ENCODE data around the gene CDH13.

The CDH13 gene

DNA sequence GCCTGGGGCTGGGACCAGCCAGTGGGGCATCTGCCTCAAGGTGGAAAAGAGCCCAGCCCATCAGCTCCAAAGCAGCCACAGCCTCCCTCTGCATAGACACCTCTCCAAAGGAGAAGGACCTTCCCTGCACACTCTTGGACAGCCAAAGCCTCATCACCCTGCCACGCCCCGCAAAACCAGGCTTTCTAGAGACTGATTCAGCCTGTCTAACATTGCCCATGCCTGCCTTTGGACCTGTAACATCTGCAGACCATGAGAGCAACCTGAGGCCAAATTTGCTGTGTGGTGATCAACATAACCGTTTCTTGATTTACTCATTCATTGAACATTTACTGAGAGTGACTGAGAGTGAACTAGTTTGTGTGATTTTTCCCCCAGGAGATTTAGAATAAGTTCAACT lies 961.3 kb downstream of the CDH13 start:
- Histone ChIP-seq H3K27me3 (ENCODE audit: control insufficient read depth in 5 of 5, insufficient read depth in 4 of 5, low read length in 5 of 5) (peaks cover 0 to 3% (median 0%) of the 10 kb centered on the region in 5 donors), H3K4me3 (ENCODE audit: low read depth in 1 of 5, low read length in 5 of 5) (no peak overlapping the region), H3K9ac (ENCODE audit: low read length in 5 of 5) (no peak overlapping the region)

DNA sequence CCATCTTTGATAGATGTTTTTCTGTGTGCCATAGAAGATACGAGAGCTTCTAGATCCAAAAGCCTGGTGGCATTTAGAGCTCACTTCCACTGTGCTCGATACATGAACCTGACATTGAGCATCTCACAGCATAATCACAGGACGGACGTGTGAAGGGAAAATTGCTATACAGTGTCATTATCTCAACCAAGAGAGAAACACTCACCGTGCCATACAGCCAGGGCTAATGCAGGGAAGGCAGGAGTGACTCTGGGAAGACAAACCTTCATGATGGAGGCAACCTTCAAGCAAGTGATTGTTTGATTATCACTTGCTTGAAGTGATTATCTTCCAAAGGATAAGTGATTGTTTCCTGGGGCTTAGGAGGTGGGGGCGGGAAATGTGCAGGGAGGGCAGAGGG lies 962.8 kb downstream of the CDH13 start:
- no peaks in the 10 kb centered on the region for H3K36me3 ChIP-seq (ENCODE audit: control insufficient read depth in 5 of 5, insufficient read depth in 5 of 5, low read length in 5 of 5)
- no peak overlapping the region for H3K27ac ChIP-seq (ENCODE audit: low read depth, low read length)
- H3K4me3 ChIP-seq (ENCODE audit: low read depth in 1 of 5, low read length in 5 of 5), result no peak overlapping the region
- H3K9ac ChIP-seq (ENCODE audit: low read length in 5 of 5), result no peak overlapping the region
- H3K4me1 ChIP-seq (ENCODE audit: control insufficient read depth in 5 of 5, insufficient read depth in 5 of 5, low read length in 5 of 5), result no peaks in the 10 kb centered on the region
- peaks cover 0 to 6% (median 0%) of the 10 kb centered on the region in 5 donors for H3K27me3 ChIP-seq (ENCODE audit: control insufficient read depth in 5 of 5, insufficient read depth in 4 of 5, low read length in 5 of 5)
- no peaks in the 10 kb centered on the region for H3K9me3 ChIP-seq (ENCODE audit: control insufficient read depth in 5 of 5, low read length in 5 of 5)

More for the DNA sequence above, 961.3 kb downstream of the CDH13 start:
- no peaks in the 10 kb centered on the region for H3K9me3 ChIP-seq (ENCODE audit: control insufficient read depth in 5 of 5, low read length in 5 of 5)
- no peak overlapping the region for H3K27ac ChIP-seq (ENCODE audit: low read depth, low read length)
- no peaks in the 10 kb centered on the region for H3K4me1 ChIP-seq (ENCODE audit: control insufficient read depth in 5 of 5, insufficient read depth in 5 of 5, low read length in 5 of 5)
- H3K36me3 ChIP-seq (ENCODE audit: control insufficient read depth in 5 of 5, insufficient read depth in 5 of 5, low read length in 5 of 5), result no peaks in the 10 kb centered on the region

DNA sequence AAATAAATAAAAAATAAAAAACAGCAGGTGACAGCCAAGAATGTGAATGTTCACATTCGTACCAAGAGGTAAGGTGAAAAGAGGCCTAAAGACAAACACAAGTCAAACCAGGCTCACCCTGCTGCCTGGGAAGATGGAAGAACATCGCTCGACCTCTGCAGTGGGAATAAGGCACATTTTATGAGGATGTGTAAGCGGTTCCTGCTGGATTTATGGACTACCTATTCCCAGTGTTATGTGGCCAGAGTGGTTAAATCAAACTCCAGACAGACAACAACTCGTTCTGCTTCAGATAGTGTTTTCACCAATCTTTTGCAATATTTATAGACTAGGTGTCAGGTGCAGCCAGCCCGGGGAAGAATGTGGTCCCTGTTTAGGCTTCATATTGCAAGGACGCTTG lies 966.0 kb downstream of the CDH13 start:
- no peak overlapping the region for H3K4me3 ChIP-seq (ENCODE audit: low read depth in 1 of 5, low read length in 5 of 5)
- no peaks in the 10 kb centered on the region for H3K9me3 ChIP-seq (ENCODE audit: control insufficient read depth in 5 of 5, low read length in 5 of 5)
- no peak overlapping the region for H3K9ac ChIP-seq (ENCODE audit: low read length in 5 of 5)

DNA sequence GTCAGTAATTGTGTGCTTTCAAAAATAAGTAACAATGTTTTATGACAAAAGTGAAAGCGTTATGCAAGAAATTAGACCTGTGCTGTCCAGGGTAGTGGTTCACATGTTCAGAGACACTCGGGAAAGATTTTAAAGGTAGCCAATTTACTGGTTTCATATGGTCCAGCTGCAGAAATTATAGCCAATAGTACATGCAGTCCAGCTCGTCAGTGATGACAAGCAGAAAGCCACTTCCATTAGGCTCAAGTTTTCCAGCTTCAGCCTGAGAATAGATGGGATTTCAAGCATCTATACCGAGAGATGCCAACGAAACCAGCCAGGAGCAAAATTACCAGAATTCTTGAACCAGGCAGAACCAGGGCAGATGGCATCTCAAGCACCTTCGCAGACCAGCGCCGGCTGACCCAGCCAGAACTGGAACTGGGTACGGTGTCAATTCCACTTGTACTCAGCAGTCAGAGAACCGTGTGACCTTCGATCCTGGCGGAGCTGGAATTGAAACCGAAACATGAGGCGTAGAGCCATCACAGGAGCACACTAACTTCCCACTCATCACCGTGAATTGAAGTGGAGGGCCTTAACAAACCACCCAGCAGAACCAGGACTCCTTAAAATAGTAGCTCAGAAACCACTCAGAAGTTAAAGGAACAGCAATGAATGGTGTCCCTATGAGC lies 973.2 kb downstream of the CDH13 start:
- H3K36me3 ChIP-seq (ENCODE audit: control insufficient read depth in 5 of 5, insufficient read depth in 5 of 5, low read length in 5 of 5), result no peaks in the 10 kb centered on the region
- H3K27me3 ChIP-seq (ENCODE audit: control insufficient read depth in 5 of 5, insufficient read depth in 4 of 5, low read length in 5 of 5), result peaks cover 0 to 6% (median 0%) of the 10 kb centered on the region in 5 donors
- H3K9me3 ChIP-seq (ENCODE audit: control insufficient read depth in 5 of 5, low read length in 5 of 5), result peaks cover 0 to 3% (median 0%) of the 10 kb centered on the region in 5 donors

More for the DNA sequence above, 966.0 kb downstream of the CDH13 start:
- Histone ChIP-seq H3K27me3 (ENCODE audit: control insufficient read depth in 5 of 5, insufficient read depth in 4 of 5, low read length in 5 of 5) (peaks cover 0 to 12% (median 0%) of the 10 kb centered on the region in 5 donors), H3K36me3 (ENCODE audit: control insufficient read depth in 5 of 5, insufficient read depth in 5 of 5, low read length in 5 of 5) (no peaks in the 10 kb centered on the region), H3K27ac (ENCODE audit: low read depth, low read length) (no peak overlapping the region), H3K4me1 (ENCODE audit: control insufficient read depth in 5 of 5, insufficient read depth in 5 of 5, low read length in 5 of 5) (no peaks in the 10 kb centered on the region)

DNA sequence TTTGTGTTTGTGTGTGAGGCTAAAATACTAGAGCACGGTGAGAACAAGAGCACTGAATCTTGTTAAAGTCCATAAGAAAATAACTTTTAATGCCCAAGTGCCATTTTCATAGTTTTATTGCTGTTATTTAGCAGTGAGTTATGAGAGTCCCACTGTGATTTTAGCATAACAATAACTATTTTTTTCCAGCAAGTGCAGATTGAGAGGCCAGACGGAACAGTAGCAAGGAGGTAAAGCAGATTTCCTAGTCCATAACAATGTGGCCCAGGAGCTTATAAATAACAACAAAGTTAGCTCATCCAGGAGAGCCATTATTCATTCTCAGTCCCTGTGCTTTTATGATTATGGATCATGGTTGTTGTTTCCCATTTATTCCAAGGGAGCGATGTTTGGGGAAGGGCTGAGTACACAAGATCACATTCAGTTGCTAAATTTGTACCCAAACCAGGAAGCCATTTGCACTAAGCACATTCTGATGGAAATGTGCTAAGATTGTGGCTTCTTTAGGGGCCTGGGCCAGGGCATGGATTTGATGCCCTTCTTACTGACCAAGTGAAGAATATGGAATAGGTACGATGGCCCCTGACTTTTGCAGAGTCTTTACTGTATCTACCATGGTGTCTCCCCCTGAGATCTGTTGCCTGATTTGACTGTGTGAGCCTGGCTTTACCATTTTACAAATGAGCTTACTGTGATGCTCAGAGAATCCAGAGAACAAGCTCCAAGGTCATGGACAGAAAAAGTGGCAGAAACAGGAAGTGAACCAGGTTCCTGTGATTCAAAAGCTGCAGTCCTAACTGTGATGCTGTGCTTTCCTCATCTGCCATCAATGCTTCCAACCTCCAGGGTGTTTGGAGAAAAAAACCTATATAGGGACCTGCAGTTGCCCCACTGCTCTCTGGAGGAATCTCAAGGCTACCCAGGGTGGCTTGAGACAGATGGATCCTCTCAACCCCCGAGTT lies 976.3 kb downstream of the CDH13 start:
- Histone ChIP-seq H3K9ac (ENCODE audit: low read length in 5 of 5) (no peak overlapping the region), H3K27ac (ENCODE audit: low read depth, low read length) (no peak overlapping the region)

More for the DNA sequence above, 973.2 kb downstream of the CDH13 start:
- Histone ChIP-seq H3K4me1 (ENCODE audit: control insufficient read depth in 5 of 5, insufficient read depth in 5 of 5, low read length in 5 of 5) (no peaks in the 10 kb centered on the region), H3K9ac (ENCODE audit: low read length in 5 of 5) (no peak overlapping the region), H3K27ac (ENCODE audit: low read depth, low read length) (no peak overlapping the region), H3K4me3 (ENCODE audit: low read depth in 1 of 5, low read length in 5 of 5) (no peak overlapping the region)

DNA sequence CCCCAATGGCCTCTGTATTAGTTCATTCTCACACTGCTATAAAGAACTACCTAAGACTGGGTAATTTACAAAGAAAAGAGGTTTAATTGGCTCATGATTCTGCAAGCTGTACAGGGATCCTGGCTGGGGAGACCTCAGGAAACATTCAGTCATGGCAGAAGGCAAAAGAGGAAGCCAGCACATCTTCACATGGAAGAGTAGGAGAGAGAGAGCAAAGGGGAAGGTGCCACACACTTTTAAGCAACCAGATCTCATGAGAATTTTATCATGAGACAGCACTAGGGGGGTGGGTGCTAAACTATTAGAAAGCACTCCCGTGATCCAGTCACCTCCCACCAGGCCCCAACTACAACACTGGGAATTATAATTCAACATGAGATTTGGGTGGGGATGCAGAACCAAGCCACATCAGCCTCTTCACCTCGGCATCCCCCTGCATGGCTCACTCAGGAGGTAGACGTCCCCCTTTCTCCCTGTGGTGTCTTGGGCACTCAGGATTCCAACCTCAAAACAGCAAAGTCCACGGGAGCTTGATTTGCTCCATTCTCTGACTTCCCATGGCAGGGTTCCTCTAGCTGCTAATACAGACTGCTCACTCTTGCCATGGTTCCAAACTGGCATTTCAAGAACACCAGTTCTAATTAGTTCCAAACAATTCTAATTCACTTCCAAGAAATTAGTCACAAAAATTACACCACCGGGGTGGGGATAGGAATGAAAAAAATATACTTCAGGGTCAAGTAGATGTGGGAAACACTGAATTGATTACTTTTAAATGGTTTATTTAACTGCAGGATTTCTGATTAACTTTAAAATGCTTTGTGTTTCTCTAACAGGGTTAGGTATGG lies 977.2 kb downstream of the CDH13 start:
- no peaks in the 10 kb centered on the region for H3K4me1 ChIP-seq (ENCODE audit: control insufficient read depth in 5 of 5, insufficient read depth in 5 of 5, low read length in 5 of 5)
- H3K4me3 ChIP-seq (ENCODE audit: low read depth in 1 of 5, low read length in 5 of 5), result no peak overlapping the region
- no peak overlapping the region for H3K27ac ChIP-seq (ENCODE audit: low read depth, low read length)
- no peaks in the 10 kb centered on the region for H3K27me3 ChIP-seq (ENCODE audit: control insufficient read depth in 5 of 5, insufficient read depth in 4 of 5, low read length in 5 of 5)
- H3K9ac ChIP-seq (ENCODE audit: low read length in 5 of 5), result no peak overlapping the region
- no peaks in the 10 kb centered on the region for H3K9me3 ChIP-seq (ENCODE audit: control insufficient read depth in 5 of 5, low read length in 5 of 5)
- no peaks in the 10 kb centered on the region for H3K36me3 ChIP-seq (ENCODE audit: control insufficient read depth in 5 of 5, insufficient read depth in 5 of 5, low read length in 5 of 5)

More for the DNA sequence above, 976.3 kb downstream of the CDH13 start:
- H3K9me3 ChIP-seq (ENCODE audit: control insufficient read depth in 5 of 5, low read length in 5 of 5), result peaks cover 0 to 3% (median 0%) of the 10 kb centered on the region in 5 donors
- no peak overlapping the region for H3K4me3 ChIP-seq (ENCODE audit: low read depth in 1 of 5, low read length in 5 of 5)
- no peaks in the 10 kb centered on the region for H3K4me1 ChIP-seq (ENCODE audit: control insufficient read depth in 5 of 5, insufficient read depth in 5 of 5, low read length in 5 of 5)
- no peaks in the 10 kb centered on the region for H3K27me3 ChIP-seq (ENCODE audit: control insufficient read depth in 5 of 5, insufficient read depth in 4 of 5, low read length in 5 of 5)
- no peaks in the 10 kb centered on the region for H3K36me3 ChIP-seq (ENCODE audit: control insufficient read depth in 5 of 5, insufficient read depth in 5 of 5, low read length in 5 of 5)

DNA sequence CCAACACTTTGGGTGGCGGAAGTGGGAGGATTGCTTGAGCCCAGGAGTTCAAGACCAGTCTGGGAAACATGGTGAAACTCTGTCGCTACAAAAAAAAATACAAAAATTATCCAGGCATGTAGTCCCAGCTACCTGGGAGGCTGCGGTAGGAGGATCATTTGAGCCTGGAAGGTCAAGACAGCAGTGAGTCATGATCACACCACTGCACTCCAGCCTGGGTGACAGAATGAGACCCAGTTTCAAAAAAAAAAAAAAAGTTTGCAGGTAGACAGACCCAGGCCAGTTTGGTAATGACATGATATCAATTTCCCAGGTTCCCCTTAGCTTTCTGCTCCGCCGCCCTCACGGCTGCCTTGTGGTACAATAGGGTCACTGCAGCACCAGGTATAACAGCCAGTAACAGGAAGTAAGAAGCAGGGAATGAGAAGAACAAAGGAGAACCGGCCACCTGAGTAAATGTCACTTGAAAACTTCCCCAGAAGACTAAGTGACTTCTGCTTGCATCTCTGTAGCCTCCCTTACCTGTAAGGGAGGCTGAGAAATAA lies 979.8 kb downstream of the CDH13 start:
- Histone ChIP-seq H3K9me3 (ENCODE audit: control insufficient read depth in 5 of 5, low read length in 5 of 5) (peaks cover 0 to 2% (median 0%) of the 10 kb centered on the region in 5 donors), H3K27me3 (ENCODE audit: control insufficient read depth in 5 of 5, insufficient read depth in 4 of 5, low read length in 5 of 5) (no peaks in the 10 kb centered on the region)

DNA sequence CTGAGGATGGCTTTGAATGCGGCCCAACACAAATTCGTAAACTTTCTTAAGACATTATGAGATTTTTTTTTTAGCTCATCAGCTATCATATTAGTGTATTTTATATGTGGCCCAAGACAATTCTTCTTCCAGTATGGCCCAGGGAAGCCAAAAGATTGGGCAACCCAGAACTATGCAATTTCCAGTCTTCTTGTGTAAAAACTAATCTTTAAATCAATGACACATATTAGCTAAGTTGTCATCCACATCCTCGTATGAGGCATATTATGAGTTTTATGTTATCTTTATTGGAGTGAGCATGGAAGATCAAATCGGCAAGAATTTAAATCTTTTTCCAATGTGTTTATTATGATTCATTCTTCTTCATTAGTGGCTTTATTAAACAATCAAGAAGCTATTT lies 982.4 kb downstream of the CDH13 start:
- Histone ChIP-seq H3K4me1 (ENCODE audit: control insufficient read depth in 5 of 5, insufficient read depth in 5 of 5, low read length in 5 of 5) (no peaks in the 10 kb centered on the region), H3K4me3 (ENCODE audit: low read depth in 1 of 5, low read length in 5 of 5) (no peak overlapping the region), H3K27me3 (ENCODE audit: control insufficient read depth in 5 of 5, insufficient read depth in 4 of 5, low read length in 5 of 5) (no peaks in the 10 kb centered on the region), H3K36me3 (ENCODE audit: control insufficient read depth in 5 of 5, insufficient read depth in 5 of 5, low read length in 5 of 5) (no peaks in the 10 kb centered on the region), H3K9ac (ENCODE audit: low read length in 5 of 5) (no peak overlapping the region), H3K27ac (ENCODE audit: low read depth, low read length) (no peak overlapping the region), H3K9me3 (ENCODE audit: control insufficient read depth in 5 of 5, low read length in 5 of 5) (peaks cover 0 to 2% (median 0%) of the 10 kb centered on the region in 5 donors)

More for the DNA sequence above, 979.8 kb downstream of the CDH13 start:
- H3K4me1 ChIP-seq (ENCODE audit: control insufficient read depth in 5 of 5, insufficient read depth in 5 of 5, low read length in 5 of 5), result no peaks in the 10 kb centered on the region
- H3K9ac ChIP-seq (ENCODE audit: low read length in 5 of 5), result no peak overlapping the region
- no peak overlapping the region for H3K4me3 ChIP-seq (ENCODE audit: low read depth in 1 of 5, low read length in 5 of 5)
- no peak overlapping the region for H3K27ac ChIP-seq (ENCODE audit: low read depth, low read length)
- H3K36me3 ChIP-seq (ENCODE audit: control insufficient read depth in 5 of 5, insufficient read depth in 5 of 5, low read length in 5 of 5), result no peaks in the 10 kb centered on the region

DNA sequence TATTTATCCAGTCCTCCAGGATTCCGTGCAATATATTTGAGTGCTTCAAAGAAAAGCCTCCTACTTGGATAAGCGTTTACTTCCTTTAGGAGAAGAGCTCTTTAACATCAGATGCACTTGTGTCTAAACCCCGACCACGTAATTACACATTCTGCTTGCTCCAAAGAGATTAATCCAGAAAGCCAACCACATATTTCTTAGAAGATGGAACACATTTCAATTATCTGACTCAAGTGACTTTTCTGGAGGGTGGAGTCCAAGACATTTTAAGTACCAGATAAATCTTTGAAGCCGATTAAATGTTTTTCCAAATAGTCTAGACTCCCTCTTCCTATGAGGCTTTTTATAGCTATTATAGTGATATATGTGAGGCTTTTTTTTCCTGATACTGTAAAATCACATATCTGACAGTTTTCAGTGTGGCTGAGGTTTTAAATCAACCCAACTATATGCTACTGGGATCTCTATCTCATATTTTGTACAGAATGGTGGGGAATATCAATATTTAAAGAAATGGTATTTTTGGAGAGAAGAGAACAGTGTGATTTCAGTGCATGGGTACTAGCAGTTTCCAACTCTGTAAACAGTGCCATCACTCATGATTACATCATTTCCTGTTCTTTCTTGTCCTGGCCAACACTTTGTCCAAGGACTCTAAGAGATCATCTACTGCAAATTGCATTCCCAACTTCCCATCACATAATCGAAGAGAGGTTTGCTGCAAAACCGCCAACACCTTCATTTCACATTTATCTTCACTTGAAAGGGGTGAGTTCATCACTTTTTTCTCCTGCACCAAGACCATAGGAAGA lies 988.6 kb downstream of the CDH13 start:
- H3K9ac ChIP-seq (ENCODE audit: low read length in 5 of 5), result no peak overlapping the region
- H3K9me3 ChIP-seq (ENCODE audit: control insufficient read depth in 5 of 5, low read length in 5 of 5), result peaks cover 0 to 2% (median 0%) of the 10 kb centered on the region in 5 donors
- no peak overlapping the region for H3K27ac ChIP-seq (ENCODE audit: low read depth, low read length)
- no peaks in the 10 kb centered on the region for H3K4me1 ChIP-seq (ENCODE audit: control insufficient read depth in 5 of 5, insufficient read depth in 5 of 5, low read length in 5 of 5)
- H3K27me3 ChIP-seq (ENCODE audit: control insufficient read depth in 5 of 5, insufficient read depth in 4 of 5, low read length in 5 of 5), result no peaks in the 10 kb centered on the region
- no peak overlapping the region for H3K4me3 ChIP-seq (ENCODE audit: low read depth in 1 of 5, low read length in 5 of 5)
- no peaks in the 10 kb centered on the region for H3K36me3 ChIP-seq (ENCODE audit: control insufficient read depth in 5 of 5, insufficient read depth in 5 of 5, low read length in 5 of 5)
